ENCODE measurements around the gene ITPR1.

Gene ITPR1

GRCh38 chr3:4509983-4510755 lies 17.0 kb downstream of the ITPR1 start:
- no peak for DNase-seq (ENCODE audit: low read depth)

- no peak for DNase-seq (ENCODE audit: low read depth)
Measured at GRCh38 chr3:4511491-4512262, 18.5 kb downstream of the ITPR1 start.

DNA sequence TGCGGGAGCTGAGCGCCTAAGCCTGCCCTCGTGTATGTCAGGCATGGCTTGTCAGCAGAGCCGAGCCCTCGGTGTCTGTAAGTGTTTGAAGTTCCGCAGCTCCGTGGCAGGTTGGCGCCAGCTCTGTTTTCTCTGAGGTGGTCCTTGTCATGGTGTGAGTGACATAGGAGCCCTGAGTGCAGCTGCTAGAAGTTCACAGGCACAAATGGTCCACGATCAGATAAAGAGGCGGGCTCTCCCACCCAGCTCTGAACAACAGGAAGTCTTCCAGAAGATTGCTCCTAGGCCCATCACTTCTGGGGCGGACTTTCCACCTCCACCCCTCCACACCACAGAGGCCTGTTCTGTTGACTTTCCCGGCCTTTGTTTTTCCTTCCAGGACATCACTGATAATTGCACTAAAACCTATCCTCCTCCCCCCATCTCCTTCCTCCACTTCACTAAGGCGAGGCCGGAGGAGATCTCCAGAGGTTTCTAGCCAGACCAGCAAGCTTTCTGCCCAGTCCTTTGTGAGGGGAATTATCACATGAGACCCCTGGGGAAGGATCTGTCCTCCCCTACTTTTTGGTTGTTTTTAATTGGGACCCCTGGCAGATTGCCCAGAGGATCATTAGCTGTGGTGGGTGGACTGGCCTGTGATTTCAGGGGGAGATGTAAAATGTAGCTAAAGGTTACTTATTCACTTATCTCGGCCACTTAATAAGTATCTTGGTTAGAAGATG lies 19.9 kb downstream of the ITPR1 start:
- DNase-seq (ENCODE audit: low read depth): no peak

- DNase-seq (ENCODE audit: low read depth): no peak
Measured at GRCh38 chr3:4514321-4514720, 21.2 kb downstream of the ITPR1 start.

GRCh38 chr3:4514916-4515315 lies 21.8 kb downstream of the ITPR1 start:
- DNase-seq (ENCODE audit: low read depth): no peak

GRCh38 chr3:4515916-4516579 lies 22.9 kb downstream of the ITPR1 start:
- DNase-seq (ENCODE audit: low read depth): no peak

GRCh38 chr3:4517093-4517492 lies 23.9 kb downstream of the ITPR1 start:
- DNase-seq (ENCODE audit: low read depth): no peak

DNA sequence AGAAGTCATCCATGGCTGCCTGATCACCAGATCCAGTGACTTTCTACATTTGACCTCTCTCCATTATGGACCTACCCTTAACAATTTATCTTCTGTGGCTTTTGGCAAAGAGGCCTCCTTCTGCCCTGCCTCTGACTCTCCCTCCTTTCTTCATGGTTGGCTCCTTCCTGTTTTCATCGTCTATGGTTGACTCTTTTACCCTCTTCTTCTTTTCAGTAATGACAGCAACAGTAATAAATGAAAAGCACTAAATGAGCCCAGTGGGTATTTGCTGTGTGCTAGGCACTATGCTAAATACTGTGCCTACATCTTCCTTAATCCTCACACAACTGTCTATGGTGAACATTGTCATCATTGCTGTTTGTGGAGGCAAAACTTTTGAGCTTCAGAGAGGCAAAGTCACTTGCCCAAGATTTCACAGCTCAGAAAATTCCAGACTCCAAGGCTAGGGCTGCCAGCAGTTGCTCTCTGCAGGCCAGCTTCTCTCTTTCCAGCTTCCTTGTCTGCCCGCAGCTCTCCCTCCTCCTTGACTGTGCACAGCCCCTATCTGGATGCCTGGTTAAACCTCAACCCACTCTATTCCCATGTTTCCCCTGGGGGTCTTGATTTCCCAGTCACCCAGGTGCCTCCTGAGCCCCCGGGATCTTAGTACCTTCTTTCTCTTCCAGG lies 24.6 kb downstream of the ITPR1 start:
- DNase-seq (ENCODE audit: low read depth): no peak

GRCh38 chr3:4520033-4520816 lies 27.1 kb downstream of the ITPR1 start:
- no peak for DNase-seq (ENCODE audit: low read depth)

GRCh38 chr3:4522947-4523346 lies 29.8 kb downstream of the ITPR1 start:
- DNase-seq (ENCODE audit: low read depth): no peak

- DNase-seq (ENCODE audit: low read depth): no peak
Measured at GRCh38 chr3:4523710-4524698, 30.9 kb downstream of the ITPR1 start.

GRCh38 chr3:4525560-4526223 lies 32.5 kb downstream of the ITPR1 start:
- DNase-seq (ENCODE audit: low read depth): no peak

DNA sequence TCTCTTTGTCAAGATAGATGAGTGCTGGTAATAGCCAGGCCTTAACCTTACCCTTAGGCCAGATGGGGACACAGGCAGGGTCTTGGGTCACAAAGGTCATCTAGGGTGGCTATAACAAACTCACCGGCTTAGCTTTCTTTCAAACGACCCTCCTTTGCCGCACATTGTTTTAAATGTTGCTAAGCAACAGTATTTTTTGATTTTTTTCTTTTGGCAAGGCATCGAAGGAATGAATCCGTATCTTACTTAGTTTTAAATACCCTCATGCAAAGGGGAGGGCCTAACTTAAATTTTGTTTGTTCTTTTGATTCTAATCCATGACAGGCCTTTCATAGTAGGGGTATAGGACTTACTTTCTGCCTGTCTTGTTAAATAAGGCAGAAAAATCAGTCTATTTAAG lies 35.2 kb downstream of the ITPR1 start:
- no peak for DNase-seq (ENCODE audit: low read depth)

DNA sequence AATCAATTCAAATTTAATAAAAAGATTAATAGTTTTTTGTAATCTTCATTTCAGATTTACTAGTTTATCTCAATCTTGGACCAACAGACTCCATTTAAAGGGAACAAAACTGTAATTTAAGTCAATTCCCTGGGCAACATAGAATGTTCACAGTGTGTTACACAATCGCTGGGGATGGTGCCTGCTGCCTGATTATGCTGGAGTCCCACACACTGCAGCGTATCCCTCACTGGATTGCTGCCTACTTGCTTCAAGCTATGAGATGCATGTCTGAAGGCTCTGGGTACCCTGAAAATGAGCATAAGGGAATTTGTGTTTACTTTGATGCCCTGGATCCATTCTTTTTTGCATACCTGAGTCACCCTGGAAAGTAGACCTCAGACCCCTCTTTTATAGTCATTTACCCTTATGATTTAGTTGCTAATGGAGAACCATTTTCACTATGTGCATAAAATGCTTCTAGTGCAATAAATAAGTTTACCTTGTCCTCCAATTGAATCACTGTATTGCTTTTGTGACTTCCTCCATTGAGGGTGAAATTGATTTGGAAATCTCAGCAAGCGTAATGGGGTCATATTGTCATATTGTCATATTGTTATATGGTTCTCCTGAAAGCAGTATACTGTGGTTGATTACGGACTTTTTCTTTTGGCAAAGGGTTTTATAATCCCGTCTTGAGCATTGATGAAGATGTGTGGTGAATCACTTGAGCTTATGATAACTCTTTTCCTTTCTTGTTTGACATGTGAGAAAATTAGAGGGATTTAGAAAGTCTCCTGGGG lies 35.9 kb downstream of the ITPR1 start:
- no peak for DNase-seq (ENCODE audit: low read depth)

DNA sequence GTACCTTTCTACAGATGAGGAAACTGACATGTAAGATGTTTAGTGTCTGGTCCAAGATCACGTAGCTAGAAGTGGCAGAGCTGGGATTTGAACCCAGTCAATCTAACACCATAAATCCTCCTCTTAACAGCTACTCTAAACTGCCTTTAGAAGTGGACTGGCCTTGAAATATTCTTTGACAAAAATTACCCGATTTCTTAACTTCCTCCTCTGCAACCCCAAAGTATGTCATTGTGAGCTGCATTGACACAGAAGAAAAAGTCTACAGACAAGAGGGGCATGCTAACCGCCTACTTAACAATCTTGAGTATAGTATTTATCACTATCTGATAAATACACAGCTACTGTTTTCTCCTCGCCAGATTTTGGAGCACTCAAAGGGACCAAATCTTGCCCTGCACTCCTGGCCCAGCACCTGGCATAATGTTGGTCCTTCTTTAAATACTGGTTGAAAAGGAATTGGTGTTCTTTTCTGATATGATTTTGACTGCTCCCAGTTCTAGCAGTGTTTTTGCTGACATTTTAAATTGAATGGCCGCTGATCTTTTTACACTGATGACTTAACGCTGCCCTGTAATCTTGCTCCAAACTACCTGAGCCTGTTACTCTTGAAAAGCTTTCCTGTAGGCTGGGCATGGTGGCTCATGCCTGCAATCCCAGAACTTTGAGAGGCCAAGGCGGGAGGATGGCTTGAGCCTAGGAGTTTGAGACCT lies 36.9 kb downstream of the ITPR1 start:
- no peak for DNase-seq (ENCODE audit: low read depth)

DNA sequence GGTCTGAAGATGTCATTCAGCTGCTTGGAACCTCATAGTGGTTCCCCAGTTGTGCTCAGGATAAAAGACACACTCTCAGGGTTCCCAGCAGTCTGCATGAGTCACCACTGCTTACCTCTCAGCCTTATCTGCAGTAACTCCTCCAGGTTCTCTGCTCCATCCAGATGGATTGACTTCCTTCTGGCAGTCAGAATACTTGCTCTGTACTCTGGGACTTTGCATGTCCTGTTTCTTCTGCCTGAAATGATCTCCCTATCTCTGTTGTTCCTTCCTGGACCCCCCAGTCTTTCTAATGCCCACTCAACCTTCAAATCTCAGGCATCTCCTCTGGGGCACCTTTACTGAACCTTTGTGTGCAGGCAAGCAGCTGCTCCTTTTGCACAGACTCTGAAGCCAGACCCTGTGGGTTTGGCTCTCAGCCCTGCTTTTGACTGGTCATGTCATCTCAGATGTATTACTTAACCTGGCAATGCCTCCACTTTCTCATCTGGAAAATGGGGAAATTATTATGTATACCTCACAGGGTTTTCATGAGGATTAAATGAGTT lies 38.4 kb downstream of the ITPR1 start:
- no peak for DNase-seq (ENCODE audit: low read depth)

- DNase-seq (ENCODE audit: low read depth): no peak
Measured at GRCh38 chr3:4532535-4533112, 39.5 kb downstream of the ITPR1 start.
